A549 (cell line): ENCODE data around the gene DIPK2A. TPM values are rescaled to one million over a fixed set of nuclear protein-coding genes. Genes with fewer than 3 reads are reported as not detected.

Source experiments
- ATAC-seq, 2 experiments: fragments of 200-7000 bp in 1 of 2; fragments of >200 bp in 1 of 2; cut with Nextera tagmentation in 1 of 2; cut with Tn5 transposase in 1 of 2; 3 replicates each; pipeline versions ENCODE4 v1.8.0 to v1.9.1; 2018 to 2020; ENCODE audit warnings: mild to moderate bottlenecking in 1 of 2, moderate library complexity in 1 of 2
- CTCF ChIA-PET: fragments of 300-600 bp; sonication (Branson Sonifier 250); formaldehyde crosslinking; extraction: SDS; loops from one replicate; lab custom pipeline; 2021; ENCODE audit warnings: antibody characterized with exemption, inconsistent platforms; lab: Yijun Ruan, JAX
- POLR2A ChIA-PET: fragments of 350-600 bp; formaldehyde crosslinking; extraction: SDS; loops from one replicate; lab custom pipeline; 2021; ENCODE audit warnings: antibody characterized with exemption, inconsistent platforms; lab: Yijun Ruan, JAX
- DNase-seq, 2 experiments: peaks; one replicate each; pipeline versions ENCODE4 v3.0.0 to v3.0.0-alpha.2; 2011 to 2016; ENCODE audit warnings: low read depth in 1 of 2, low spot score in 1 of 2
- FAIRE-seq: peaks from 2 replicates; lab custom pipeline; 2011; peaks lifted over from hg19 to GRCh38; lab: Jason Lieb, UNC
- H3K27ac ChIP-seq, 2 experiments: fragments of >200 bp; sonication (Bioruptor Twin); formaldehyde crosslinking; 3 replicates each; pipeline ENCODE4 v1.5.1; 2016 to 2017
- H3K4me1 ChIP-seq: fragments of >200 bp; sonication (Bioruptor Twin); formaldehyde crosslinking; 3 replicates; pipeline ENCODE4 v1.6.1; 2016
- H3K4me2 ChIP-seq: fragments of >200 bp; sonication (Bioruptor Twin); formaldehyde crosslinking; 3 replicates; pipeline ENCODE4 v1.6.1; 2016
- H3K4me3 ChIP-seq: fragments of >200 bp; sonication (Bioruptor Twin); formaldehyde crosslinking; 3 replicates; pipeline ENCODE4 v1.5.1; 2016
- H3K9me3 ChIP-seq: fragments of >200 bp; sonication (Bioruptor Twin); formaldehyde crosslinking; 3 replicates; pipeline ENCODE4 v1.6.1; 2016
- BCL3 ChIP-seq: fragments of >200 bp; sonication (Bioruptor Twin); formaldehyde crosslinking; IDR thresholded peaks from 3 replicates; pipeline ENCODE4 v1.6.1; 2016
- BHLHE40 ChIP-seq: IDR thresholded peaks from 2 replicates; pipeline ENCODE4 v1.6.1; 2012; ENCODE audit warnings: low read depth, low read length, inconsistent platforms
- CBX8 ChIP-seq: fragments of 200-600 bp; sonication (generic); IDR thresholded peaks from 2 replicates; pipeline ENCODE4 v1.6.1; 2016
- CHD2 ChIP-seq: fragments of 150-350 bp; IDR thresholded peaks from 2 replicates; pipeline ENCODE4 v1.6.1; 2014; ENCODE audit warnings: low read length; ENCODE audit not compliant: partially characterized antibody
- E2F6 ChIP-seq: IDR thresholded peaks from 2 replicates; pipeline ENCODE4 v1.6.1; 2012; ENCODE audit warnings: low read depth, borderline replicate concordance
- EHMT2 ChIP-seq: fragments of 200-600 bp; sonication (generic); IDR thresholded peaks from 2 replicates; pipeline ENCODE4 v1.6.1; 2016; ENCODE audit warnings: antibody characterized with exemption, low read depth, mild to moderate bottlenecking, moderate library complexity
- ESRRA ChIP-seq: fragments of 150-350 bp; IDR thresholded peaks from 2 replicates; pipeline ENCODE4 v1.6.1; 2014; ENCODE audit warnings: mild to moderate bottlenecking, low read length, borderline replicate concordance
- HDAC2 ChIP-seq: fragments of 200-600 bp; sonication (generic); IDR thresholded peaks from 2 replicates; pipeline ENCODE4 v1.6.1; 2016
- HES2 ChIP-seq: fragments of >200 bp; sonication (Bioruptor Twin); formaldehyde crosslinking; IDR thresholded peaks from 2 replicates; pipeline ENCODE4 v1.6.1; 2016
- HEYL ChIP-seq: fragments of 250-450 bp; sonication (Bioruptor Pico); IDR thresholded peaks from 2 replicates; pipeline ENCODE4 v1.8.0; 2021; ENCODE audit warnings: mild to moderate bottlenecking, moderate library complexity
- HOXB13 ChIP-seq: fragments of 250-450 bp; sonication (Bioruptor Pico); IDR thresholded peaks from 2 replicates; pipeline ENCODE4 v1.5.0; 2020; ENCODE audit warnings: low read depth, mild to moderate bottlenecking, moderate library complexity
- HOXB5 ChIP-seq: fragments of 250-450 bp; sonication (Bioruptor Pico); IDR thresholded peaks from 2 replicates; pipeline ENCODE4 v1.5.0; 2020; ENCODE audit warnings: mild to moderate bottlenecking, moderate library complexity
- JUNB ChIP-seq: fragments of >200 bp; sonication (Bioruptor Twin); formaldehyde crosslinking; IDR thresholded peaks from 2 replicates; pipeline ENCODE4 v1.6.1; 2016
- KDM1A ChIP-seq: fragments of 200-600 bp; sonication (generic); IDR thresholded peaks from 2 replicates; pipeline ENCODE4 v1.6.1; 2016; ENCODE audit warnings: low read depth, mild to moderate bottlenecking
- MAX ChIP-seq: IDR thresholded peaks from 2 replicates; pipeline ENCODE4 v1.6.1; 2012
- NFE2L2 ChIP-seq: fragments of 150-350 bp; conservative IDR thresholded peaks from 2 replicates; pipeline ENCODE4 v1.6.1; 2014; ENCODE audit warnings: low read length
- NPAS2 ChIP-seq: fragments of 250-450 bp; sonication (Bioruptor Pico); IDR thresholded peaks from 2 replicates; pipeline ENCODE4 v1.8.0; 2022; ENCODE audit warnings: mild to moderate bottlenecking, moderate library complexity, borderline replicate concordance
- NR3C1 ChIP-seq: fragments of >200 bp; sonication (Bioruptor Twin); formaldehyde crosslinking; IDR thresholded peaks from 3 replicates; pipeline ENCODE4 v1.6.1; 2017
- POLR2AphosphoS2 ChIP-seq: conservative IDR thresholded peaks from 2 replicates; pipeline ENCODE4 v1.6.1; 2012; ENCODE audit warnings: low read length, improper control_type of control experiment, inconsistent platforms
- RARB ChIP-seq: fragments of 250-450 bp; sonication (Bioruptor Pico); IDR thresholded peaks from 2 replicates; pipeline ENCODE4 v1.8.0; 2021; ENCODE audit warnings: mild to moderate bottlenecking, moderate library complexity
- SREBF2 ChIP-seq: fragments of 450-650 bp; IDR thresholded peaks from 2 replicates; pipeline ENCODE4 v1.6.1; 2014; ENCODE audit warnings: mild to moderate bottlenecking, moderate library complexity
- ZC3H11A ChIP-seq: fragments of 450-650 bp; IDR thresholded peaks from 2 replicates; pipeline ENCODE4 v1.6.1; 2014; ENCODE audit warnings: antibody characterized with exemption, mild to moderate bottlenecking
- ZFP36 ChIP-seq: fragments of 450-650 bp; IDR thresholded peaks from 2 replicates; pipeline ENCODE4 v1.6.1; 2014; ENCODE audit warnings: borderline replicate concordance; ENCODE audit not compliant: partially characterized antibody
- ZNF302 ChIP-seq: fragments of 250-450 bp; sonication (Bioruptor Pico); IDR thresholded peaks from 2 replicates; pipeline ENCODE4 v1.9.0; 2021; ENCODE audit warnings: inconsistent platforms, mild to moderate bottlenecking, moderate library complexity
- ZSCAN20 ChIP-seq: fragments of 250-450 bp; sonication (Bioruptor Pico); IDR thresholded peaks from 2 replicates; pipeline ENCODE4 v1.8.0; 2022; ENCODE audit warnings: mild to moderate bottlenecking, moderate library complexity
- WGBS: methylation state at CpG from one replicate; pipeline ENCODE4 v1.1.6; 2017; ENCODE audit errors: missing lambda C conversion rate; 5-methylcytosine and 5-hydroxymethylcytosine counted together
- polyA plus RNA-seq, 4 experiments: library from polyadenylated mRNA; depleted of rRNA in 3 of 4; stranded (reverse); fragments of >200 nt; fragmentation: RNase III in 1 of 4; extraction: RNeasy Plus Mini Kit Qiagen cat#74134 plus additional on column Dnase treatment in 1 of 4; gene quantifications; 2 replicates in 3 of 4; 3 replicates in 1 of 4; pipeline ENCODE4 v1.2.3, GENCODE V29; 2011 to 2017

DIPK2A gene
- polyA plus RNA-seq, 2 of the 4 experiments (the other 2 are of a cell fraction): 5.7 to 9.8 TPM

DNA sequence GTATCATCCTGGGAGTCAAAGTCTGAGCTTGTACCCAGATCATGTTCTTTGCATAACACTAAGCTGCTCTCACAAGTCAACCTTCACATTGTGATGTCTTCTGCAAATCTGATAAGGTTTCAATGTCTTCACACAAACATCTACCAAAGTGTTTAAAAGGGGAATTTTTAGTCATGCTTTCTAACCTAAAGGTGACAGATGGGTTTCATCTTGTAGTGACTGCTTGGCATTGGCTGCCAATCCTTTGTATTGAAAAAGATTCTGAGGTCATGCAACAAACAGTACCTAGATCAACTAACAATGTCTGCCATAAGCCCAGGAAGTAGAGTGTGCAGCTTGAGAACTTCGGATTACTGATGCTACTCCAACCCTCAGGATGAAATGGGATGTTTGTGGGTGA is 43.6 kb upstream of the DIPK2A start:
- TF ChIP-seq NR3C1: no peak
- TF ChIP-seq ZSCAN20 (CRISPR knock-in tag): no peak
- no peak for TF ChIP-seq HOXB13
- no peak for TF ChIP-seq ZNF302 (CRISPR knock-in tag)
- no peak for TF ChIP-seq HOXB5 (CRISPR knock-in tag)
- no peak for TF ChIP-seq HDAC2
- no peak for TF ChIP-seq CHD2
- TF ChIP-seq SREBF2: no peak
- TF ChIP-seq HES2: no peak
- no peak for TF ChIP-seq ZC3H11A
- TF ChIP-seq BHLHE40: no peak
- TF ChIP-seq MAX: no peak
- TF ChIP-seq ZFP36: no peak
- no peaks in the 10 kb centered on the region for H3K9me3 ChIP-seq
- FAIRE-seq: no peak
- POLR2A ChIA-PET: no interaction called here
- CTCF ChIA-PET: no interaction called here
- ATAC-seq: no peak
- no peak overlapping the region for H3K27ac ChIP-seq
- no peak overlapping the region for H3K4me3 ChIP-seq
- H3K4me1 ChIP-seq: no peaks in the 10 kb centered on the region
- 0% methylated on average over 1 of the region's 1 CpG for WGBS
- DNase-seq: no peak
- no peak overlapping the region for H3K4me2 ChIP-seq

- H3K4me2 ChIP-seq: no peak overlapping the region
- DNase-seq (no peak), ATAC-seq (no peak), FAIRE-seq (no peak)
- 4% methylated on average over 3 of the region's 3 CpGs for WGBS
- H3K9me3 ChIP-seq: no peaks in the 10 kb centered on the region
- no peak for TF ChIP-seq BCL3
- no peak for TF ChIP-seq HOXB5 (CRISPR knock-in tag)
- TF ChIP-seq POLR2AphosphoS2: no peak
- TF ChIP-seq HOXB13: no peak
- TF ChIP-seq NPAS2 (CRISPR knock-in tag): no peak
- TF ChIP-seq HEYL (CRISPR knock-in tag): no peak
- TF ChIP-seq CBX8: no peak
- TF ChIP-seq NFE2L2: no peak
- no peak for TF ChIP-seq HES2
- TF ChIP-seq SREBF2: no peak
- no peak for TF ChIP-seq E2F6
- no peak for TF ChIP-seq ESRRA
- no peak for TF ChIP-seq EHMT2
- TF ChIP-seq JUNB: no peak
- no peak for TF ChIP-seq CHD2
- TF ChIP-seq RARB (CRISPR knock-in tag): no peak
- TF ChIP-seq KDM1A: no peak
- ChIA-PET POLR2A (no interaction called here), CTCF (no interaction called here)
- no peak overlapping the region for H3K27ac ChIP-seq
- no peak overlapping the region for H3K4me3 ChIP-seq
- H3K4me1 ChIP-seq: no peaks in the 10 kb centered on the region
Observed at GRCh38 chr3:143928541-143929255, 42.9 kb upstream of the DIPK2A start.
